Mesenchymal stem cell (in vitro differentiated cells and primary cell): ENCODE data around the gene CAMTA1.

Experiments used
- DNase-seq: peaks from one replicate; pipeline ENCODE4 v3.0.0-alpha.2; 2013
- H2AFZ ChIP-seq: one replicate; pipeline ENCODE4 v1.6.1; 2013; ENCODE audit warnings: low read depth, mild to moderate bottlenecking, control low read depth, inconsistent platforms, low read length, moderate library complexity
- H2AK5ac ChIP-seq: 2 replicates; pipeline ENCODE4 v1.6.1; 2013; ENCODE audit warnings: low read length, moderate library complexity, mild to moderate bottlenecking, inconsistent platforms; ENCODE audit not compliant: severe bottlenecking
- H2BK120ac ChIP-seq: one replicate; pipeline ENCODE4 v1.6.1; 2013; ENCODE audit warnings: low read depth, mild to moderate bottlenecking, inconsistent platforms, low read length, moderate library complexity
- H2BK12ac ChIP-seq, 2 experiments: one replicate each; pipeline ENCODE4 v1.6.1; 2013; ENCODE audit warnings: inconsistent platforms in 2 of 2, low read length in 2 of 2, mild to moderate bottlenecking in 2 of 2, moderate library complexity in 2 of 2, control low read depth in 1 of 2
- H2BK15ac ChIP-seq: one replicate; pipeline ENCODE4 v1.6.1; 2013; ENCODE audit warnings: mild to moderate bottlenecking, low read depth, inconsistent platforms; ENCODE audit not compliant: poor library complexity, severe bottlenecking
- H2BK5ac ChIP-seq: 2 replicates; pipeline ENCODE4 v1.6.1; 2013; ENCODE audit warnings: low read depth, mild to moderate bottlenecking, low read length, control low read depth, inconsistent platforms; ENCODE audit not compliant: poor library complexity, severe bottlenecking
- H3K14ac ChIP-seq, 2 experiments: one replicate each; pipeline ENCODE4 v1.6.1; 2013; ENCODE audit warnings: inconsistent platforms in 2 of 2, low read length in 2 of 2, control low read depth in 1 of 2, mild to moderate bottlenecking in 1 of 2, moderate library complexity in 1 of 2
- H3K18ac ChIP-seq, 2 experiments: one replicate each; pipeline ENCODE4 v1.6.1; 2013; ENCODE audit warnings: inconsistent platforms in 2 of 2, low read length in 2 of 2, control low read depth in 1 of 2, low read depth in 1 of 2, mild to moderate bottlenecking in 1 of 2
- H3K23ac ChIP-seq, 2 experiments: one replicate each; pipeline ENCODE4 v1.6.1; 2013; ENCODE audit warnings: inconsistent platforms in 2 of 2, low read length in 2 of 2, mild to moderate bottlenecking in 2 of 2, moderate library complexity in 2 of 2, control low read depth in 1 of 2
- H3K27ac ChIP-seq: 2 replicates; pipeline ENCODE4 v1.5.1; 2013; ENCODE audit warnings: mild to moderate bottlenecking, moderate library complexity, low read length, control low read depth, inconsistent platforms; ENCODE audit not compliant: poor library complexity, severe bottlenecking
- H3K27me3 ChIP-seq, 2 experiments: 2 replicates each; pipeline versions ENCODE4 v1.6.1 to v1.7.0; 2013; ENCODE audit warnings: low read length in 2 of 2, mild to moderate bottlenecking in 2 of 2, moderate library complexity in 2 of 2, control low read depth in 1 of 2, inconsistent platforms in 1 of 2; ENCODE audit not compliant: control insufficient read depth in 1 of 2, insufficient read depth in 1 of 2
- H3K36me3 ChIP-seq, 2 experiments: 2 replicates each; pipeline versions ENCODE4 v1.6.1 to v1.7.0; 2013; ENCODE audit warnings: low read length in 2 of 2, control low read depth in 1 of 2, inconsistent platforms in 1 of 2, low read depth in 1 of 2, mild to moderate bottlenecking in 1 of 2; ENCODE audit not compliant: insufficient read depth in 2 of 2, control insufficient read depth in 1 of 2
- H3K4ac ChIP-seq, 2 experiments: one replicate each; pipeline ENCODE4 v1.6.1; 2013; ENCODE audit warnings: inconsistent platforms in 2 of 2, low read length in 2 of 2, mild to moderate bottlenecking in 2 of 2, moderate library complexity in 2 of 2, control low read depth in 1 of 2, low read depth in 1 of 2
- H3K4me1 ChIP-seq: 2 replicates; pipeline ENCODE4 v1.6.1; 2013; ENCODE audit warnings: low read depth, low read length, control low read depth; ENCODE audit not compliant: control insufficient read depth, insufficient read depth
- H3K4me2 ChIP-seq: 2 replicates; pipeline ENCODE4 v1.6.1; 2013; ENCODE audit warnings: low read length, mild to moderate bottlenecking, inconsistent platforms; ENCODE audit not compliant: poor library complexity, severe bottlenecking
- H3K4me3 ChIP-seq, 2 experiments: 2 replicates each; pipeline versions ENCODE4 v1.5.1 to v1.7.0; 2013; ENCODE audit warnings: low read length in 2 of 2, mild to moderate bottlenecking in 2 of 2, control low read depth in 1 of 2, low read depth in 1 of 2; ENCODE audit not compliant: insufficient read depth in 1 of 2
- H3K79me1 ChIP-seq: replicated peaks from 2 replicates; pipeline ENCODE4 v1.6.1; 2013; ENCODE audit warnings: mild to moderate bottlenecking, control low read depth, low read length, inconsistent platforms; ENCODE audit not compliant: poor library complexity, severe bottlenecking
- H3K9ac ChIP-seq: 2 replicates; pipeline ENCODE4 v1.7.0; 2013; ENCODE audit warnings: mild to moderate bottlenecking, low read length, moderate library complexity
- H3K9me3 ChIP-seq: 2 replicates; pipeline ENCODE4 v1.7.0; 2013; ENCODE audit warnings: mild to moderate bottlenecking, low read length; ENCODE audit not compliant: control insufficient read depth
- H4K8ac ChIP-seq: one replicate; pipeline ENCODE4 v1.6.1; 2013; ENCODE audit warnings: inconsistent platforms, mild to moderate bottlenecking, low read length, moderate library complexity
- H4K91ac ChIP-seq: one replicate; pipeline ENCODE4 v1.6.1; 2013; ENCODE audit warnings: mild to moderate bottlenecking, low read length, inconsistent platforms
- WGBS: methylation state at CpG from one replicate; pipeline ENCODE4 v1.1.7; 2013; ENCODE audit warnings: mixed read lengths; 5-methylcytosine and 5-hydroxymethylcytosine counted together

The CAMTA1 gene

GRCh38 chr1:7562729-7563605 is 777.7 kb downstream of the CAMTA1 start:
- Histone ChIP-seq H2AFZ (no peak overlapping the region), H3K27me3 (peaks cover 0 to 31% of the 10 kb centered on the region in 2 experiments), H3K18ac (no peak overlapping the region), H4K8ac (no peak overlapping the region), H3K14ac (no peak overlapping the region), H2BK5ac (no peak overlapping the region), H2BK15ac (no peak overlapping the region), H3K23ac (no peak overlapping the region), H4K91ac (no peak overlapping the region), H3K36me3 (no peaks in the 10 kb centered on the region), H3K9me3 (peaks cover 1% of the 10 kb centered on the region), H3K4ac (no peak overlapping the region), H3K4me1 (no peaks in the 10 kb centered on the region), H3K9ac (no peak overlapping the region), H3K79me1 (no peaks in the 10 kb centered on the region), H3K27ac (no peak overlapping the region), H2AK5ac (no peak overlapping the region), H3K4me2 (no peak overlapping the region), H2BK12ac (no peak overlapping the region), H3K4me3 (no peak overlapping the region), H2BK120ac (no peak overlapping the region)
- 92% methylated on average over 19 of the region's 21 CpGs for WGBS
- no peak for DNase-seq

- 82% methylated on average over 12 of the region's 12 CpGs for WGBS
- Histone ChIP-seq H3K4me2 (no peak overlapping the region), H3K23ac (no peak overlapping the region), H4K8ac (no peak overlapping the region), H2BK5ac (no peak overlapping the region), H3K4ac (no peak overlapping the region), H3K18ac (no peak overlapping the region), H3K27ac (no peak overlapping the region), H3K4me3 (no peak overlapping the region), H4K91ac (no peak overlapping the region), H2BK12ac (no peak overlapping the region), H3K9ac (no peak overlapping the region), H3K14ac (no peak overlapping the region), H2AK5ac (no peak overlapping the region), H2BK15ac (no peak overlapping the region), H3K4me1 (no peaks in the 10 kb centered on the region), H3K79me1 (no peaks in the 10 kb centered on the region), H3K27me3 (peaks cover 0 to 20% of the 10 kb centered on the region in 2 experiments), H2BK120ac (no peak overlapping the region), H2AFZ (no peak overlapping the region), H3K9me3 (peaks cover 3% of the 10 kb centered on the region), H3K36me3 (no peaks in the 10 kb centered on the region)
- DNase-seq, result no peak
Measured at GRCh38 chr1:7564137-7564536, 778.9 kb downstream of the CAMTA1 start.

- no peaks in the 10 kb centered on the region for H3K4me1 ChIP-seq
- no peak overlapping the region for H2AK5ac ChIP-seq
- H3K4me2 ChIP-seq, result no peak overlapping the region
- no peak overlapping the region for H2AFZ ChIP-seq
- no peak overlapping the region for H2BK12ac ChIP-seq
- no peak overlapping the region for H3K18ac ChIP-seq
- no peak overlapping the region for H3K4me3 ChIP-seq
- no peak overlapping the region for H2BK120ac ChIP-seq
- H3K9me3 ChIP-seq, result peaks cover 3% of the 10 kb centered on the region
- no peak overlapping the region for H3K14ac ChIP-seq
- no peak overlapping the region for H3K23ac ChIP-seq
- no peak overlapping the region for H4K91ac ChIP-seq
- H3K4ac ChIP-seq, result no peak overlapping the region
- H3K9ac ChIP-seq, result no peak overlapping the region
- H3K27ac ChIP-seq, result no peak overlapping the region
- H3K79me1 ChIP-seq, result no peaks in the 10 kb centered on the region
- H2BK5ac ChIP-seq, result no peak overlapping the region
- peaks cover 0 to 14% of the 10 kb centered on the region in 2 experiments for H3K27me3 ChIP-seq
- H2BK15ac ChIP-seq, result no peak overlapping the region
- no peak for DNase-seq
- WGBS, result 84% methylated on average over 9 of the region's 10 CpGs
- H4K8ac ChIP-seq, result no peak overlapping the region
- no peaks in the 10 kb centered on the region for H3K36me3 ChIP-seq
Measured at GRCh38 chr1:7565099-7565750, 780.0 kb downstream of the CAMTA1 start.
